SK-N-SH treated with all-trans-retinoic acid at 6 μM for 48 hours (cell line): Measurements from ENCODE around the gene TOMM5.

Source experiments
- BACH2 ChIP-seq: fragments of 250-450 bp; sonication (Bioruptor Pico); IDR thresholded peaks from 2 replicates; pipeline ENCODE4 v1.9.0; 2021; ENCODE audit warnings: mild to moderate bottlenecking, borderline replicate concordance
- ZFP30 ChIP-seq: fragments of 450-650 bp; formaldehyde crosslinking; IDR thresholded peaks from 2 replicates; pipeline ENCODE4 v1.5.0; 2022; ENCODE audit warnings: mild to moderate bottlenecking, moderate library complexity
- ZNF8 ChIP-seq: fragments of 450-650 bp; formaldehyde crosslinking; IDR thresholded peaks from 2 replicates; pipeline ENCODE4 v1.5.0; 2020; ENCODE audit warnings: mild to moderate bottlenecking, moderate library complexity
- TF ChIP-seq, protein P1 (sequence below): fragments of 250-450 bp; sonication (Bioruptor Pico); IDR thresholded peaks from 2 replicates; pipeline ENCODE4 v1.5.1; 2020; ENCODE audit warnings: low read depth, mild to moderate bottlenecking, moderate library complexity

DNA sequence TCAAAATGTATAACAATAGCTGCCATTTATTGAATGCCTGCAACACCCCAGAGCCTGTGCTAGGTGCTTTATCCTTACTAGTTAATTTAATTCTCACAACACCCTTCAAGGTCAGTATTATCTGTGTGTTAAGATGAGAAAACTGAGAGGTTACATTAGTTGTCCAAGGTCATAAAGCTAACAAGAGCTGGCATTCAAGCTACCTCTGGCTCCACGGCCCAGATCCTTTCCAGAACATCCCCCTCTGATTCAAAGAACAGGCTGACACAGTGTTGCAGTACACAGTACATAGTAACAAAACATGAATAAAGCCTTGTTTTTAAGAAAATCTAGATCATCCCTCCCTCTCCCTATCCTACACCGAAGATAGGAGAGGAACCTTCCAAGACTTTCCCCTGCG, 48.9 kb upstream of the TOMM5 start:
- TF ChIP-seq, protein P1, sequence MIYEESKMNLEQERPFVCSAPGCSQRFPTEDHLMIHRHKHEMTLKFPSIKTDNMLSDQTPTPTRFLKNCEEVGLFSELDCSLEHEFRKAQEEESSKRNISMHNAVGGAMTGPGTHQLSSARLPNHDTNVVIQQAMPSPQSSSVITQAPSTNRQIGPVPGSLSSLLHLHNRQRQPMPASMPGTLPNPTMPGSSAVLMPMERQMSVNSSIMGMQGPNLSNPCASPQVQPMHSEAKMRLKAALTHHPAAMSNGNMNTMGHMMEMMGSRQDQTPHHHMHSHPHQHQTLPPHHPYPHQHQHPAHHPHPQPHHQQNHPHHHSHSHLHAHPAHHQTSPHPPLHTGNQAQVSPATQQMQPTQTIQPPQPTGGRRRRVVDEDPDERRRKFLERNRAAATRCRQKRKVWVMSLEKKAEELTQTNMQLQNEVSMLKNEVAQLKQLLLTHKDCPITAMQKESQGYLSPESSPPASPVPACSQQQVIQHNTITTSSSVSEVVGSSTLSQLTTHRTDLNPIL (CRISPR knock-in tag) = no peak
- TF ChIP-seq BACH2 (CRISPR knock-in tag) = no peak
- TF ChIP-seq ZNF8 (CRISPR knock-in tag) = no peak
- no peak for TF ChIP-seq ZFP30 (CRISPR knock-in tag)
